Upper lobe of right lung (tissue), 1 donor: Measurements from ENCODE around the gene ADAMTS2. TPM values are rescaled to one million over a fixed set of nuclear protein-coding genes. Genes with fewer than 3 reads are reported as not detected.

Source experiments
- ATAC-seq: fragments of 200-7000 bp; cut with Tn5 transposase; one replicate; pipeline ENCODE4 v1.9.1; 2020; ENCODE audit warnings: mild to moderate bottlenecking, moderate library complexity
- DNase-seq: peaks from one replicate; pipeline ENCODE4 v3.0.0-alpha.2; 2020
- H3K27ac ChIP-seq: fragments of 200-600 bp; one replicate; pipeline ENCODE4 v1.8.0; 2022
- H3K27me3 ChIP-seq: fragments of 200-600 bp; one replicate; pipeline ENCODE4 v1.8.0; 2022; ENCODE audit warnings: mild to moderate bottlenecking
- H3K36me3 ChIP-seq: fragments of 200-600 bp; one replicate; pipeline ENCODE4 v1.8.0; 2022
- H3K4me1 ChIP-seq: fragments of 200-600 bp; one replicate; pipeline ENCODE4 v1.8.0; 2022
- H3K4me3 ChIP-seq: fragments of 200-600 bp; one replicate; pipeline ENCODE4 v1.8.0; 2022; ENCODE audit warnings: mild to moderate bottlenecking
- H3K9me3 ChIP-seq: fragments of 200-600 bp; one replicate; pipeline ENCODE4 v1.8.0; 2022
- intact Hi-C: fragments of 100-400 bp; cut with DNase I; formaldehyde crosslinking; loops from one replicate; pipeline ENCODE4 v1.11.0; 2022
- total RNA-seq: library from RNA; stranded (reverse); fragmentation: NEBNext Ultra II Directional; extraction: Animal tissue kit (Norgen Biotek cat#: 25700); gene quantifications from one replicate; pipeline ENCODE4 v1.2.1, GENCODE V29; 2021
- TF ChIP-seq, protein P1 (sequence below): fragments of 200-600 bp; IDR thresholded peaks from one replicate; pipeline ENCODE4 v1.8.0; 2022; ENCODE audit warnings: antibody characterized with exemption
- donor health status: DM: no; HTN: yes; CAD: no; lungs with severe emphysema.

The ADAMTS2 gene
- total RNA-seq, 1 donor from 2014 or later: 16.4 TPM

DNA sequence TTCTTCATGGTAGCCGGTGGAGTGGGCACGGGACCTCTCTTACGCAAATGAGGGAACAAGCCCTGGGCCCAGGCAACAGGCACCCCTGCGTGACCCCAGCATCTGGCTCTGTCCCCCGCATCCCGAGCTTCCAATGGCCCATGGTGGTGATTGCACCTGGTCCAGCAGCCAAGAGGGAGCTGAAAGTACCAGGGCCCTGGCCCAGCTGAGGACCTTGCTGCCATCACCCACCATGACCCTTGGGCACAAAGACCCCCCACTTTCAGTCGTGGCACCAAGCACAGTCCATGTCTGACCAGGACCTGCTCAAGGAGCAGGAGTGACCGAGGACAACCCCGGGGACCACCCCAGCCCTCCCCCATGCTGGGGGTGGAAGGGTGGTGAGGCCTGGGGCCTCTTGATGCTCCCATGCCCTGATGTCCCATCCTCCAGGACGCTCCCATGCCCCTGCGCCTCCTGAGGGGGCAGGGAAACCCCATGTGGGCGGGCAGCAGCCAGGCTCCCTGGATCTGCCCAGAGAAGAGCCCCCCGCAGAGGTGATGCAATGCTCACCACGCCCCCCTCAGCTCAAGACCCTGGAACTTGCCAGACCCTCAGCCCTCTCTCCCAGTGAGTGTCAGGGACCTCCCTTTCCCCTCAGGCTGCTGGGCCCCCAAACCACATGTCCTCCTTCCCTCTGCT lies 123.9 kb downstream of the ADAMTS2 start:
- intact Hi-C loops: no loop called here
- Histone ChIP-seq H3K9me3 (no peaks in the 10 kb centered on the region), H3K27ac (no peak overlapping the region), H3K4me1 (no peaks in the 10 kb centered on the region), H3K36me3 (no peaks in the 10 kb centered on the region), H3K27me3 (no peaks in the 10 kb centered on the region), H3K4me3 (no peak overlapping the region)
- DNase-seq: no peak
- TF ChIP-seq, protein P1, sequence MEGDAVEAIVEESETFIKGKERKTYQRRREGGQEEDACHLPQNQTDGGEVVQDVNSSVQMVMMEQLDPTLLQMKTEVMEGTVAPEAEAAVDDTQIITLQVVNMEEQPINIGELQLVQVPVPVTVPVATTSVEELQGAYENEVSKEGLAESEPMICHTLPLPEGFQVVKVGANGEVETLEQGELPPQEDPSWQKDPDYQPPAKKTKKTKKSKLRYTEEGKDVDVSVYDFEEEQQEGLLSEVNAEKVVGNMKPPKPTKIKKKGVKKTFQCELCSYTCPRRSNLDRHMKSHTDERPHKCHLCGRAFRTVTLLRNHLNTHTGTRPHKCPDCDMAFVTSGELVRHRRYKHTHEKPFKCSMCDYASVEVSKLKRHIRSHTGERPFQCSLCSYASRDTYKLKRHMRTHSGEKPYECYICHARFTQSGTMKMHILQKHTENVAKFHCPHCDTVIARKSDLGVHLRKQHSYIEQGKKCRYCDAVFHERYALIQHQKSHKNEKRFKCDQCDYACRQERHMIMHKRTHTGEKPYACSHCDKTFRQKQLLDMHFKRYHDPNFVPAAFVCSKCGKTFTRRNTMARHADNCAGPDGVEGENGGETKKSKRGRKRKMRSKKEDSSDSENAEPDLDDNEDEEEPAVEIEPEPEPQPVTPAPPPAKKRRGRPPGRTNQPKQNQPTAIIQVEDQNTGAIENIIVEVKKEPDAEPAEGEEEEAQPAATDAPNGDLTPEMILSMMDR: no peak
- no peak for ATAC-seq

DNA sequence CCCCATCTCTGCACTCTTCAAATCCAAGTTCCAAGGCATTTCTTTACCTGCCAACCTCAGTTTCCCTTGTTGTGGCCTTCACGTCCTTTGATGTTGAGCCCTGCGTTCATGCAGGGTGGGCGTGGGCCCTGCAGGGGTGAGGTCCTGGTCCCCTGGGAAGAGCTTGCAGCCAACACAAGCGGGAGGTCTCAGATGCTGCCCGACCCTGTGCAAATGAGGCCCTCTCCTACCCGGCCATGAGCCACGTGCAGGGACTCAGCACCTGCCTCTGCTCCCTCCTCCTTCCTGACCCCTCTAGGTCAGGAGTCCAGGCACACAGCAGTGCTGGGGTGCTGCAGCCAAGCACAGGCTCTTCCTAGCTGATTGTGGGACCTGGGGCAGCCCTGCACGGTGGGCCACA lies 124.5 kb downstream of the ADAMTS2 start:
- H3K27me3 ChIP-seq: no peaks in the 10 kb centered on the region
- no peaks in the 10 kb centered on the region for H3K4me1 ChIP-seq
- intact Hi-C loops: no loop called here
- ATAC-seq (no peak), DNase-seq (no peak)
- H3K36me3 ChIP-seq: no peaks in the 10 kb centered on the region
- no peaks in the 10 kb centered on the region for H3K9me3 ChIP-seq
- no peak overlapping the region for H3K27ac ChIP-seq
- TF ChIP-seq, protein P1: no peak
- no peak overlapping the region for H3K4me3 ChIP-seq

DNA sequence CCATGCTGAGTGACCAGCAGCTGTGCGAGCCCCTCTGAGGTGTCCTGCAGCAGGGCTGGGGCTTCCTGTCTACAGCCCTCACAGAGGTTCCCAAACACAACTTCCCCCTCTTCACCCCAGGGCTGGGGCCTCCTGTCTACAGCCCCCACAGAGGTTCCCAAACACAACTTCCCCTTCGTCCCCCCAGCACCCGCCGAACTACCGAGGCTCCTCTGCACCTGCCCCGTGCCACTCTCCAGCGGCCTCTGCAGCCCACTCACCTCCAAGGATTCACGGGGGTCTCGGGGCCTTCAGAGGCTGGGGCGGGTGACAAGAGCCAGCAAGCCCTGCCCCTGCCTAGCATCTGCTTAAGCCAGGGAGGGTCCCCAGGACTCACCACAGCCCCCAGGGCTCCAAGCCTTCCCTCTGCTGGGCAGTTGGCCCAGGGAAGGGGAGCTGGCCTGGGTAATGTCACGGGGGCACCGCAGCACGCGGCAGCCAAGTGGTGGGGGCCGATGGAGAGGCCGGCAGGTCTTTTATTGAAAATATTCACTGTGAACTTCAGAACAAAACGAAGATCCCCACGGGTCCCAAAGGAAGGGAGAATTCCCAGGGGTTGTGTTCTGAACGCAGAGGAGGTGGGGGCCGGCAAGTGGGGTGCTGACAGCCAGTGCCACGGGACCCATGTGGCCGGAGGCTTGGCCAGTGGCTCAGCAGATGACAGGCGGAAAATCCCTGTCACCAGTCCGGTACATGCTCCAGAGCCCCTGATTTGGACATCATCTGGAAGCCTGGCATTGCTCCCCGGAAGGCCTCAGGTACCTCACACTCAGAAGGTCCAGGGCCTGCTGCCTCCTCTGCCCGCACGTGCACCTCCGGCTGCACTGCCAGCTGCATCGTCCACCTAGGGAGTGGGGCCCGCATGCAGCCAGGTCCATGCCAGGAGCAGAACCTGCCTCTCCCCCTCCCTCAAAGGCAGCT lies 125.3 kb downstream of the ADAMTS2 start:
- TF ChIP-seq, protein P1: no peak
- no peak overlapping the region for H3K27ac ChIP-seq
- DNase-seq: no peak
- no peak overlapping the region for H3K4me3 ChIP-seq
- intact Hi-C loops: no loop called here
- no peak for ATAC-seq
- no peaks in the 10 kb centered on the region for H3K36me3 ChIP-seq
- no peaks in the 10 kb centered on the region for H3K9me3 ChIP-seq
- H3K4me1 ChIP-seq: no peaks in the 10 kb centered on the region
- H3K27me3 ChIP-seq: no peaks in the 10 kb centered on the region

DNA sequence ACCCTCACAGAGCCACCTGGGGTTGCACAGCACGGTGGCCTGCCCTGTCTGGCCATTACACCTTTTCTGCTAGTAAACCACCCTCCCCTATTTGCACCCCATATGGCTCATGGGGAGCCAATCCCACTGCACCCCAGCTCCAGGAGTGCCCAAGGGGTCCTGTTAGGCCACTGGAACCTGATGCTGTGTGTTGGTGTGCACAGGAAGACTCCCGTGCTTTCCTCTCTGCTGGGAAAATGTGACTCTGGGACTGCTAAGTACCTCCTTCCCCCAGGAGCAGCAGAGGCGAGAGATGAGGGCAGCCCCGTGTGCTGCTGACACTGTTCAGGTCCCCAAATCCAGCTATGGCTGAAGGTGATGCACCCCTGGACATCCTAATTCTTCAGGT lies 126.3 kb downstream of the ADAMTS2 start:
- TF ChIP-seq, protein P1: no peak
- H3K27ac ChIP-seq: no peak overlapping the region
- intact Hi-C loops: no loop called here

DNA sequence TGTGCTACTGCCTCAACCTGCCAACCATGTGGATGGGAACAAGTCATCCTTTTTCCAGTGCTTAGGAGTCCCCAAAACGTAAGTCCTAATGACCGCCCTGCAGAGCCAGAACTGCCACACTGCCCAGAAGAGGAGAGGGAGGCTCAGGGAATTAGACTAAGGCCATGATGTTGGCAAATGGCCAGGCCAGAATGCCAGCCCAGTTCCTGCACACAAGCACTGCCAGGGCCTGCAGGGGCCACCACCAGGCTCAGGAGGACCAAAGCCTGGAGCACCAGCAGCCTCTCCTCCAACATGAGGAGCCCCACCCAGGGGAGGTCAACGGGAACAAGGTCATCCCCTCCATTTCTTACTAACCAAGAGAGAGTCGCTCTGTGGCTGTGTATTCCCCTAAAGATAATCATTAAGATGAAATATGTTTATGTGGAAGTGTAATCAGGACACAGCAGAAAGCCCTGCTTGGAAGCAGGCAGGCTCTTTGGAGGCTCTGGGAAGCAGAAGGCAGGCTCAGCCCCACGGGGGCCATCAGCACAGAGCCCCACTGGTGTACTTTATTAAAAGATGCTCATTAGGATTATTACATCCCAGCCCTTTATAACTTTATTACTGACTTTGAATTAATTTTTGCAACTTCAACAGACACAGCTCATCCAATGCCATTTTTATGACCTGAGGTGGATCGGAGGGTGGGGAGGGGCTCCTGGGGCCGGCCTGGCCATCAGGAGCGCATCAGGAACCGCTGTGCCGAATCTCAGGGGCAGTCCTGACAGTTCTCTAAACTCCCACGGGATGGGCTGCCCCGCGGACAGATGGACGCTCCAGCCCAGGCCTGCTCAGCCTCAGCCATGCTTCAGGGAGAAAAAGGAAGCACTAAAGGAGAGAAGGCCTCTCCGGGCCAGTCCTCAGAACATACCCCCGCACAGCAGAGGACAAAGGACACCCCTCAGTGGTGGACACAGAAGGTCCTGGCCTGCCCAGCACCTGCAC lies 127.0 kb downstream of the ADAMTS2 start:
- Histone ChIP-seq H3K4me3 (no peak overlapping the region), H3K4me1 (no peaks in the 10 kb centered on the region), H3K27ac (no peak overlapping the region), H3K9me3 (no peaks in the 10 kb centered on the region), H3K36me3 (no peaks in the 10 kb centered on the region), H3K27me3 (no peaks in the 10 kb centered on the region)
- DNase-seq (no peak), ATAC-seq (no peak)
- TF ChIP-seq, protein P1: no peak
- intact Hi-C loops: no loop called here

More for the DNA sequence above, 126.3 kb downstream of the ADAMTS2 start:
- no peaks in the 10 kb centered on the region for H3K9me3 ChIP-seq
- no peak overlapping the region for H3K4me3 ChIP-seq
- ATAC-seq (no peak), DNase-seq (no peak)
- H3K27me3 ChIP-seq: no peaks in the 10 kb centered on the region
- no peaks in the 10 kb centered on the region for H3K4me1 ChIP-seq
- H3K36me3 ChIP-seq: no peaks in the 10 kb centered on the region
